DMS79 (cell line): ENCODE data around the gene CBR1.
"Not testable (repeated sequence)": the region's sequence is repeated elsewhere in the genome, so short reads cannot be mapped to it uniquely, and the experiment has no call there.

Source experiments
- DNase-seq: peaks from one replicate; lab custom pipeline; 2025; lab: John Stamatoyannopoulos, UW

The CBR1 gene

DNA sequence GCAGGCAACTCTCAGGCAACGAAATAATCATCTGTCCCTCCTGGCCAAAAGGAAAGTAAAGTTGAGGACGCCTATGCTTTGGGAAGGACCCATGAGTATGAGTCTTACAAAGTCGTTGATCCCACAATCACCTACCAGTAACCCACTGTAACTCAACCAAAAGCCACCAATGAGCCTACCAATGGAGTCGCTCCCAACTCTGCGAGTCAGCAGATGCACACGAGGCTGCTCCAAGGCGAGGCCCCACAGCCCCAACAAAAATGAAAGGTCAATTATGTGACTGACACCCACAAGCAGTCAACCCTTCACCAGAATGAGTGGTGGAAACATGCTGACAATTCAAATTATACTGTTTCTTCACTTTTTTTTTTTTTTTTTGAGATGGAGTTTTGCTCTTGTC lies 21.5 kb upstream of the CBR1 start:
- DNase-seq = no peak

DNA sequence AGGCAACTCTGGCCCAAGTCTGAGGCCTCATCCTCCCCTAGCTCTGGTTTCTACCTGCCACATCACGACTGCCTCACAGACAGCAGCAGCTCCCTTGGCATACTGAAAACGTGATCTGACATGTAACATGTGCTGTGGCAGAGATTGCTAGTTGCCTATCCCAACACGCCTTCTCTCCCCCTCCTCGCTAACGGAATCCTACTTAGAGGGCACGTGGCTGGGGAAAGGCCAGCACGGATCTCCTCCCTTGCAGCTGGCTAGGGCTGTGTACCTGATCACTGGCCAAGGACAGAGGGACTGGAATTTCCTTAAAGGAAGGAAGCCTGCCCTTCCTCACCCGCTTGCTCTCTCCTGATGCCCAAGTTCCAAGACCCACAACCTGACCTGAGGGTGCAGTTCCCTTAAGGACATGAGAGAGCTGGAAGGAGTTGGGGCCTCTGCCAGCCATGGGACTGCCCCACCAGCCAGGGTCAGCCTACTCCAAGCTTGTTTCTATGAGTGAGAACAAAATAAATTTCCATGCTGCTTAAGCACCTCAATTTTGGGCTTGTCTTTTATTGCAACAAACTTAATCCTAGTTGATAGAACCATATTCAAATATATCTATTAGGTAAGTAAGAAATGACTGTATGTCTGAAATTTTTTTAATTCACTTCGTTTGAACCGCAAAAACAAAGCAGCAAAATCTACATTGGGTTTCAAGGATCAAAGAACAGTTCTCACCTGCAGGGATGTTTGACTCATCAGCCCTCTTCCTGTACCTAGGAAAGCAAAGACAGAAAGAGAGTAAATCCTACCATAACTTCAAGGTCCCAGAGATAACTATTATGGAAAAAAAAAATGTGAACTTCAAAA lies 16.7 kb upstream of the CBR1 start:
- no peak for DNase-seq

DNA sequence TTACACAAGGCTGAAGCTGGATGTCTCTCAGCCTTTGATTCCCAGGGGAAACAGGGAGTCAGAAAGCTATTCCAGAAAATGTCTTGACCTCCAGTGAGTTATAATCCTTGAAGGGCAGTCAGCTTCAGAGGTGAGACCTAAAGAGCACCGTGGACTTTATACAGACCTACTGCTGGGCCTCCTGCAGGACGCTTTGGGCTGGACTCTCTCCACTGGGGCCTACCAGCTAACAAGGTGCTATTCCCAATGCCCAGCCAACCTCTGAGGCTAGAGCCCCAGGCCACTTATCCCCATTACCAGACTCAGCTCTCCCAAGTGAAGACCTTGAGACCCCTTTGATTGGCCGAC lies 16.1 kb upstream of the CBR1 start:
- DNase-seq = no peak

DNA sequence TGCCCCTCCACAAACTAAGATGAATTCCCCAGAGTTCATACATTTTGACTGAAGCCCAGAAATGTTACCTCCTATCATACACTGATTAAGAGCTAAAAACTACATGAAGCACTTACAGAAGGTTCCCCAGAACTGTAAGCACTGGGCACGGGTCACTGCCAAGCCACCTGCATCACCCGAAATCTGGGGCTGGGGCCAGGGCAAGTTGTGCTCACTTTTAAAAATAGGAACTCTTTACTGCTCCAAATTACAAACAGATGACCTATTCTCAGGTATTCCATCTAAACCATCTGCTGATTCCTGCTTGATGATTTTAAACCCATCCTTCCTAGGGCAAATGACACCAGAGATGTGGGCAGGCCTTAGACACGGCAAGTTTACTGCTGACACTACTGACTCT lies 14.3 kb upstream of the CBR1 start:
- no peak for DNase-seq

DNA sequence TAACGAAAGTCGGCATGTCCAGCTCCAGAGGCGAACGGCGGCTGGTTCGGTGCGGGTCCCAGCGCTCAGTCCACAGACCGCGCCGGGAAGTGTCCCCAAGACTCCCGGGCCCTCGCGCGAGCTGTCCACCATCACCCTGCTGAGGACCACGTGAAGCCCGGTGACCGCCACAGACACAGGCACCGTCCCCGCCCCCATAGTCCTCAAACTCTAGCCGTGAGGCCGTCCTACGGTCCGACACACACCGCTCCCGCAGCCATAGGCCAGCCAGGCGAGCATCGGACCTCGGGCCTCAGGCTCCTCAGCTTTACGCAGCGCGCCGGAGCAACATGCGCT lies 10.0 kb upstream of the CBR1 start:
- DNase-seq = no peak

DNA sequence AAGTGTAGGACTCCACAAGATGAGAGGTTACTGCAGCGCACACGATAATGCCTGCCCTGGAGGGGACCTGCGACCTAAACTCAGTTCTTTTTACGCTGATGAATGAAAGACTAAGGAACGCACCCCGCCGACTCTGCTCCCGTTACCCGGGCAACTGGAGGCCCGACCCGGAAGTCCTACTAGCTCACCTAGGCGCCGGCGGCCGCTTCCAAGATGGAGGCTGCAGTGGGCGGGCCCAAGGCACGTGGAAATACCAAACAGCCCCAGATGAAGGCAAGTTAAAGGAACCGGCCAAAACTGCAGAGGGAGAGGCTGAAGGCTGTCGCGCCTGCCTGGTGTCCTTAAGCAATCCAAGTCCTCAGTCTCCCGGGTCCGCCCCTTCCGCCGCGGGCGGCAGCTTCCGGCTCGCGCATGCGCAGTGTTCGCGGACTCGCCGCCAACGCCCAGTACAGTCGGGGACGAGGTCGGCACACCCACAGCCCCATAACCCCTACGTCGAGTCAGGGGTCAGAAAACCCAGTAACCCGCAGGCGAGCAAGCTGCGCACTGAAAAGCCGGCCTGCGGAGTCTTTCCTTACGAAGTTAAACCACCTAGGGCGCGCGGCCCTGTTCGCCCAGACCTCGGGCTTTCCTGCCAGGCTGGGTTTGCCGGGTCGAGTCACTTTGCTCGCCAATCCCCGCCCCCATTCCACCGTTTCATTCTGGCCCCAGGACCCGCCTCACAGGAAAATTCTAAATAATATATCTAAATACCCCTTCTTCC lies 9.5 kb upstream of the CBR1 start, which contains the start of gene SETD4:
SETD4 (minus strand) TSS at position 368 of the 763 bp plus-strand sequence. CDS start 1,638 bp downstream, outside the sequence.
- DNase-seq = peak; percentile 88

DNA sequence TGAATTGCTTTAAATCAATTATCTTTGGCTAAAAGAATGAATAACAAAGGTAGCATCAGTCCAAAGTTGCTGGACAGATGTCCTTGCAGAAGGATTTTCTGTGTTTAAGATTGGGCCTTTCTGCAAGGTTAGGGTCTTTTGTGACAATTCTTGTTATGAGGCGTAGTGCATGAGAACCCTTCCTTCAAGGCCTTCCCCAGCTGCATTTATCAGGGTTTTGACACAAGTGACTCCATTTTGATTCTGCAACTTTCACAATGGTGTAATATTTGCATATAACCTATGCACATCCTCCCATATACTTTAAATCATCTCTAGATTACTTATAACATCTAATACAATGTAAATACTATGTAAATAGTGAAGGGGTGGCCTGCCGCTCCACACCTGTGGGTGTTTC lies 8.4 kb upstream of the CBR1 start:
- DNase-seq = no peak

DNA sequence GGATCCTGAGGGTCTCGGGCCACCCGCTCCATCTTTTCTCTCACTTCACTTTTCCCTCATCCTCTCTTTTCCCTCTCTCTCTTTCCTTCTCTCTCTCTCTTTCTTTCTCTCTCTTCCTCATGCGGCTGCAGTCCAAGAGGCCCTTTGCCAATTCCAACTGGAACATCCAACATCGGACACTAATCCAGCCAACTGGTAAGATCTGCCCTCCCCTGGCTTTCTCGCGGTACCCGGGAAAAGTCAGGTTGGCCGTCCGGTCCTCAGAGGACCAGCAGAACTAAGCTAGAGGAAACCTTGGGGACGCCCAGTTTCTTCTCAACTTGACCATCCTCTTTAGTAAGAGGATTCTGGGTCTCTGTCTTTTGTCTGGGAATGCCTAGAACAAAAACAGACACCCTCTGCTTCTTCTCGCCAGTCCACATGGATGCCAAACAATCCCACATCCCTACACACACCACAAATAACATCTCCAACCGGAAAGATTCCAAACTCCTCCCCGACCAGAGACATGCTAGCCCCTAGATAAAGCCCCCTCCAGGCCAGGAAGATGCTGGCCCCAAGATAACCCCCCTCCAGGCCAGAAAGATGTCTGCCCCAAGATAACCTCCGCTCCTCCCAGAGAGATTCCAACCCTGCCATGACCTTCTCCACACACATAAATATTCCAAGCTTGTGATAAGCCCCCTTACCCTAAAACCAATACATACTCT lies 6.3 kb upstream of the CBR1 start:
- DNase-seq = no peak

DNA sequence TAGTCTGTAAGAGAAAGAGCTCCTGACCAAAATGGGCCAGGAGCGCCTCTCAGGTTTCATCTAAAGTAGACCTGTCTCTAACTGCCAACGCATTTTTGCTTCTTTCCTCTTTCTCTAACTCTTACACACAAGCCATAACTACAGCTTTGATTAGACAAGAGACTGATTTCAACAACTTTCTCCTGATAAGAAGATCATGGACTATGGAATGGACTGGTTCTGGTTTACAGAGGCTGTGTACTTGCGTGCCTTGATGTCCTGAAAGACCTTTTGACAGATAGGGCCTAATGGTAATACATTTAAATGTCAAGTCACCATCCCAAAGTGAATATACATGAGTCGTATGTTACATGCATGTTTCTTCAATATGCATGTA lies 5.8 kb upstream of the CBR1 start:
- DNase-seq = no peak

DNA sequence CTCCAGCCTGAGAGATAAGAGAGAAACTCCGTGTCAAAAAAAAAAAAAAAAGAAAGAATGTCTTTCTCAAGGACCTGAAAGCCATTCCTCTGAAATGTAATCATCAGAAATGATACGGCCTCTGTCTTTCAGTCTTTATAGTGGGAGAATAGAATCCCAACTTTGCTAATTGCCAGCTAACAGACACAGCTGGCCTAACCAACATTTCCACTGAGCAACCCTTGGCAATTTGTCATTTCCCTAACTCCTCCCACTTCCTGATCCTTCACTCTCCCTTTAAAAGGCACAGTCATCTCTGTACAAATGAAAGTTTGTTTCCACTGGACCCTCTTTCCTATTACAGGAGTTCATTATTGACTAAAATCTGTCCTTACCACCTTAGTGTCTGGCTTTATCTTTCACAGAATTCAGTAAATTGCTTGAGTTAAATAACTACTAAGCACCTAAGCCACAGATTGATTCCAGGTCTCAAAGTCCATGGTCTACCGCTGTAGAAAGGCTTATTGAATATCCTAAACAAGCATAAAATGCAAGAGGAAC lies 4.3 kb upstream of the CBR1 start:
- no peak for DNase-seq

DNA sequence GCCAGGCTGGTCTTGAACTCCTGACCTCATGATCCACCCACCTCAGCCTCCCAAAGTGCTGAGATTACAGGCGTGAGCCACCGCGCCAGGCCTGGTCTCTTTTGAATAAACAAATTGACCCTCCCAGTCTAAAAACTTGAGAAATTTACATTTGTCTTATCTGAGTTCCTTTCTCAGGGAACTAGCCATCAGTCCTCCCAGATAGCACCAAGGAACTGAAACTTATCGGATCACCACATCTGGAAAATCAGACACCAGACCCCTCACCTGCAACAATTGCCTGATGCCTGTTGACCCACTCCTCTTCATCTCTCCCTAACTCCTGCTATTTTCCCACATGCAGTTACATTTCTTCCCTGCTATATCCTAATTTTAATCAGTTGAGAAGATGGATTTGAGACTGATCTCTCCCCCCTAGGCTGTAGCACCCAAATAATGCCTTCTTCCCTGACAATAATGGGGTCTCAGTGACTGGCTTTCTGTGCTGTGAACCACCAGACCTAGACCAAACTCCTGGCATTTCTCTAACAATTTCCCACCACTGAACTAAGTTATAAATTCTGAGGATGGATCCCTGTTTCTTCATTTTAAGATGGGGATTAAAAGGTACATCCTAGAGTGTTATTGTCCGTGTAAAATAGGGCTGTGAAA lies 951 bp upstream of the CBR1 start:
- DNase-seq = no peak

DNA sequence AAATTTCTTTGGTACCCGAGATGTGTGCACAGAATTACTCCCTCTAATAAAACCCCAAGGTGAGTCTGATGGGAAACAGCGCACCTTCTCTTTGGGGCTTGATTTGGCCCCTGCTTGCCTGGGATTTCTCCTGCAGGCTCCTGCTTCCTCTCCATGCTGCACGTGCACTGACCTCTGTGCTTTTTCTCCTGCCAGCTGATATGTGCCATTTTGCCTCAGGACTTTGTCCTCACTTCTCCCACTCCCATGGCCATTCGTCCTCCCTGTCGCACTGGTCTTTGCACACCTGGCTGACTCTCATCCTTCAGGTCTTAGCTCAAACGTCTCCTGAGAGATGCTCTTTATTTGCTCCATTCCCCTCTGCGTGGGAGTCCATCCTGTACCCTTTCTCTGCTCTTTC lies 1.2 kb downstream of the CBR1 start:
- no peak for DNase-seq

DNA sequence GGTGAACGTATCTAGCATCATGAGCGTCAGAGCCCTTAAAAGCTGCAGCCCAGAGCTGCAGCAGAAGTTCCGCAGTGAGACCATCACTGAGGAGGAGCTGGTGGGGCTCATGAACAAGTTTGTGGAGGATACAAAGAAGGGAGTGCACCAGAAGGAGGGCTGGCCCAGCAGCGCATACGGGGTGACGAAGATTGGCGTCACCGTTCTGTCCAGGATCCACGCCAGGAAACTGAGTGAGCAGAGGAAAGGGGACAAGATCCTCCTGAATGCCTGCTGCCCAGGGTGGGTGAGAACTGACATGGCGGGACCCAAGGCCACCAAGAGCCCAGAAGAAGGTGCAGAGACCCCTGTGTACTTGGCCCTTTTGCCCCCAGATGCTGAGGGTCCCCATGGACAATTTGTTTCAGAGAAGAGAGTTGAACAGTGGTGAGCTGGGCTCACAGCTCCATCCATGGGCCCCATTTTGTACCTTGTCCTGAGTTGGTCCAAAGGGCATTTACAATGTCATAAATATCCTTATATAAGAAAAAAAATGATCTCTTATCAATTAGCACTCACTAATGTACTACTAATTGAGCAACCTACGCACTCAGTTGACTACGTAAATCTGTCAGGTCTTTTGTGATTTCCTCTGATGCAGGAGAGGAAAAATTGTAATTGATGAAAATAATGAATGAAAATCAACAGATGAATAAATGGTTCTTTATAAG lies 2.8 kb downstream of the CBR1 start:
- DNase-seq = no peak

DNA sequence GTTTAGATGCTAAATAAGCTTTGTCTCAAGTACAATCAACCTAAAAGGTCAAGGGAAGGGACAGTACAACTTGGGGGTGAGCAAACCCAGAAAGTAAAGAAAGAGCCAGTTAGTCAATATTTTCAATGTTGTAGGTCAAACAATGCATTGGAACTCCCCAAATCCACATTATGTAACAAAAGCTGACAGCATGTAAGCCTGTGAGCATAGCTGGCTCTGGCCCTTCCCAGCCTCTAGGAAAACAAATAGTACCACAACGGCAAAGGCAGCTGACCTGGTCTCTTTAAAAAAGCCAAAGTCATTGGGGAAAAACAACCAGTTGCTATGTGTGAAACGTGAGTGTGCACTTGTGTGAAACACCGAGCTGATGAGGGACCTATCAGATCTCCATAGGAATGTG lies 3.4 kb downstream of the CBR1 start:
- DNase-seq = no peak

DNA sequence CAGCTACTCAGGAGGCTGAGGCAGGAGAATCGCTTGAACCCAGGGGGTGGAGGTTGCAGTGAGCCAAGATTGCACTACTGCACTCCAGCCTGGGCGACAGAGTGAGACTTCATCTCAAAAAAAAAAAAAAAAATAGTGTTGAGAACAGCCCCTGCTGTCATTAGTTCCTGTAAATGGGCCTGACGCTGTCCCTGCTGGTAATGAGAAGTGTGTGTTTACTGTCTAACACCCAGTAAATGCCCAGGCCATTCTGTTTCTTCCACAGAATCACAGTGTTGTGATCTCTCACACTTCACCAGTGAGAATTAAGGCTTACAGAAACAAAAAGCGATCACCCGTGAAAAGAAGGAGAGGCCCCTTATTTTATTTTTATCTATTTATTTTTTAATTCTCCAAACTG lies 4.1 kb downstream of the CBR1 start:
- DNase-seq = not testable (repeated sequence)

DNA sequence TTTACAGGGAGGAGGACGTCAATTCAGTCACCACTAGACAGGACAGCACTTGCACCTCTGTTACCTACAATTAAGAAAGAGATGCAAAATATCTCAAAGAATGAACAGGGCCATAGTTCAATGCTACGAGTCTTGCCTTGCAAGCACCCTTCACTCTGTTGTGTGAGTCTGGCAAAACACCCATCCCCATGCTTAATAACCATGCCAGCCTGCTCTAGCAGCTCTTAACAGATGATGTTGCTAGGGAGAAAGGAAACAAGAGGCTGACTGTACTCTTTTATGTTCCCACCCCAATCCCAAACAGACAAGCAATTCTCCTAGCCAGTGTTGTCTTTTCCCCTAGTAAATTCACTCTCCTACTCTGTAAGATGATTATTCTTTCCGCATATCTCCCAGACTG lies 5.3 kb downstream of the CBR1 start:
- no peak for DNase-seq

DNA sequence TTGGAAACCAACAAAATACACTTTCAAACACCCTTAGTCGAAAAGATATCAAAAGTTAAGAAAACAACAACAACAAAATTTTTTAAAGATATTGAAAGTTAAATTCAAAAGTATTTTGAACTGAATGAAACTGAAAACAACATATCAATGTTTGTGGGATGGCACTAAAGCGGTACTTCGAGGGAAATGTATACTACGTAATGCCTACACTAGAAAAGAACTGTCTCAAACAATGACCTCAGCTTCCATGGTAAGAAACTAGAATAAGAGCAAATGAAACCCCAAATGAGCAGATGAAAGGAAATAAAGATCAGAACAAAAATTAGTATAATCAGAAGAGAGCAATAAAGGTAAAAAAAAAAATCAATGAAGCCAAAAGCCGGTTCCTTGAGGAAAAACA lies 6.1 kb downstream of the CBR1 start:
- DNase-seq = no peak

DNA sequence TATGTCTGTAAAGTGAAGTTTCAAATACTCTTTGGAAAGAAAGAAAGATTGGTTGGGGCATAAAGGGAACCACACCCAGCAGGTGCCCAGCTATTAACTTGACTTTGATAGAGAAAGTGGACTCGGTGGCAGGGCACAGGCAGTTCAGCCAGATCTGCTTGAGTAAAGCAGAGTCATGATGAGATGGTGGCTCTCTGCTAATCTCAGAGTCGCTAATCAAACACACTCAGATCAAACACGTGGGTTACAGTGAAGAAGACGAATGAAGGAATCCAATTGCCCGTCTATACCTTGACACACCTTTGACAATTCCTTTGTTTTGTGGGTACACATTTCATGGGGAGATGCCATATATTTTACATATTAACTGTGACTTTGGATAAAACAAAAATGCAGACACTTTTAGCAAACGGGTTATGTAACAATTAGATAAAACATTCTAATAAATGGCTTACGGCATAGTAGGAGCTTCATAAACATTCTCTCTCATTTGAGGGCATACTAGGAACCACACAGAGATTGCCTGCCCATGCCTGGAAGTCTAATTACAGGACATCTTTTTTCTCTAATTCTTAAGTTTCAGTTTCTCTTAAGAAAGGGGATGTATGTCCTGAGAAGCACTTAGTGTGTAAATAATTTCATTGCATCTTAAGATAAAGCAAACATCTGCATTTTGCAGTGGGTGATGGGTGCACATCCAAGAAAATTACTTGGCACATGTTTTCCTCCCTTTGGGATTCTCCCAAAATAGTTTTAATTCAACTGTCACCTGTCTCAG lies 7.2 kb downstream of the CBR1 start:
- DNase-seq = no peak

DNA sequence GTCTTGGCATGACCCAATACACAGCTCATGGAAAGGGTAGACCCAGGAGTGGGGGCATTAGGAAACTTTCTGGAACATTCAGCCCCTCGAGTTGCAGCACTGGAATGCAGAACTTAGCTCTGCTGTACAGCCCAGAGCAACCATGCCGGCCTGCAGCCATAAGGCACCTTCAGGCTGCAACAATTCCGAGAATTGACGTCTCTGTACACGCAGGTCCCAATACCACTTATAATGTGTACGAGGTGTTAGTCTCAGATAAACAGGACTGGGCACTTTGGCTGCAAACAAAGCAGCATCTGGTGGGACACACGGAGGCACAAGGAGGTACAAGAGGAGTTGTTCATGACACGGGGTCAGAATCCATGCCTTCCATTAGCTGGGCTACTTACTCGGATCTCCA lies 7.9 kb downstream of the CBR1 start:
- no peak for DNase-seq

DNA sequence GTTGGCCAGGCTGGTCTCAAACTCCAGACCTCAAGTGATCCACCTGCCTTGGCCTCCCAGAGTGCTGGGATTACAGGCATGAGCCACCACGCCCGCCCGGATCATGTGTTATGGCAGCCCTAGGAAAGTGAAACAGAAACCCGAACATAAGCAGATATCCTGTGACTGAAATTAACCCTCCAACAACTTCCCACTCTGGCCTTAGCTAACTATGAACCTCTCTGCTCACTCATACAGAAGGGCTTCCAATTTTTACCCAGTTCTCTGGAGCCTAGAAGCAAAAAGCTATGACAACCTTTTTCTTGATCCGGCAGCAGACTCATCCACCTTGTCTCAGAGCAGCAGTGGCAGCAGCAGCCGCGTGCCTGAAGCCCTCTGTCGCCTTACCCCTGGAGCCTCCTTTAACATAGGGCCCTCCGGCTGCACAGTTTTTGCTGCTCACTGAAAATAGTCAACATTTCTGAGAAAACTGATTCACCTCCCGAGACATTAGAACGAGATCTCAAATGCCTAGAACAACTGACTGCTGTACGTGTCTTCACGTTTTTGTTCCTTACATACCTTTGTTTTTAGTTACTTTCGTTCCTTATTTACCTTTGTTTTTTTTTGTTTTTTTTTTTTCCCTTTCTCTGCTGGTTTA lies 9.3 kb downstream of the CBR1 start:
- no peak for DNase-seq
